Measurements from ENCODE around the gene SAMD10.
"Not testable (repeated sequence)": the region's sequence is repeated elsewhere in the genome, so short reads cannot be mapped to it uniquely, and the experiment has no call there.

The SAMD10 gene

GRCh38 chr20:64001607-64002011 is 22.2 kb upstream of the SAMD10 start:
- no peak for DNase-seq (ENCODE audit: low spot score)

GRCh38 chr20:64000906-64001305 is 21.5 kb upstream of the SAMD10 start:
- DNase-seq (ENCODE audit: low spot score): no peak

GRCh38 chr20:63982937-63983336 is 3.5 kb upstream of the SAMD10 start:
- DNase-seq (ENCODE audit: low spot score): no peak

- peak; percentile 99 for DNase-seq (ENCODE audit: low spot score)
These were observed 1.6 kb upstream of the SAMD10 start, which contains the start of gene PRPF6 for GRCh38 chr20:63980806-63981728. PRPF6 (plus strand) TSS chr20:63981132; CDS start chr20:63981246, 114 bp downstream.

- no peak for DNase-seq (ENCODE audit: low spot score)
These were observed 919 bp upstream of the SAMD10 start for GRCh38 chr20:63980317-63980805.

- DNase-seq (ENCODE audit: low spot score): no peak
These were observed 249 bp downstream of the SAMD10 start for GRCh38 chr20:63979229-63979556.

- peak; percentile 56 for DNase-seq (ENCODE audit: low spot score)
These were observed 868 bp downstream of the SAMD10 start for GRCh38 chr20:63978319-63979228.

GRCh38 chr20:63977739-63978276 is 1.6 kb downstream of the SAMD10 start:
- DNase-seq (ENCODE audit: low spot score): peak; percentile 31

GRCh38 chr20:63976980-63977738 is 2.3 kb downstream of the SAMD10 start:
- DNase-seq (ENCODE audit: low spot score): no peak

GRCh38 chr20:63976511-63976910 is 2.9 kb downstream of the SAMD10 start:
- DNase-seq (ENCODE audit: low spot score): not testable (repeated sequence)

- DNase-seq (ENCODE audit: low spot score): no peak
These were observed 4.8 kb downstream of the SAMD10 start for GRCh38 chr20:63974402-63975200.

GRCh38 chr20:63973636-63974401 is 5.6 kb downstream of the SAMD10 start:
- peak; percentile 96 for DNase-seq (ENCODE audit: low spot score)

- DNase-seq (ENCODE audit: low spot score): no peak
These were observed 6.3 kb downstream of the SAMD10 start for GRCh38 chr20:63973160-63973479.

GRCh38 chr20:63972312-63973159 is 6.9 kb downstream of the SAMD10 start:
- no peak for DNase-seq (ENCODE audit: low spot score)

GRCh38 chr20:63971960-63972311 is 7.5 kb downstream of the SAMD10 start:
- DNase-seq (ENCODE audit: low spot score): not testable (repeated sequence)

- no peak for DNase-seq (ENCODE audit: low spot score)
These were observed 8.6 kb downstream of the SAMD10 start for GRCh38 chr20:63970714-63971431.

GRCh38 chr20:63969838-63970713 is 9.4 kb downstream of the SAMD10 start, which contains the start of gene ZNF512B:
ZNF512B (minus strand) TSS chr20:63969930; CDS start chr20:63967950, 1,980 bp downstream.
- DNase-seq (ENCODE audit: low spot score): peak; percentile 97

Measured in GM03348 (cell line).